ENCODE data around the gene TRIM15.

GRCh38 chr6:30157581-30157980, 5.8 kb upstream of the TRIM15 start:
- TF ChIP-seq CTCF (IDR thresholded peaks at IDR 0.05; ENCODE audit: extremely low read depth in 1 of 2, insufficient read depth in 1 of 2, low read depth in 1 of 2, low read length in 2 of 2) (no peak), POLR2A (IDR thresholded peaks at IDR 0.05; ENCODE audit: low read depth, low read length) (no peak), EZH2 (IDR thresholded peaks at IDR 0.05; ENCODE audit: borderline replicate concordance, low read depth, low read length, severe bottlenecking) (no peak)

Data from endothelial cell of umbilical vein (primary cell).